ENCODE data around the gene CELA1.

- TF ChIP-seq POLR2A (IDR thresholded peaks at IDR 0.05; ENCODE audit: low read depth, low read length) (no peak), TAF1 (IDR thresholded peaks at IDR 0.05; ENCODE audit: low read depth, low read length) (no peak), POLR2AphosphoS5 (IDR thresholded peaks at IDR 0.05; ENCODE audit: low read depth, low read length) (no peak), PAX5 (IDR thresholded peaks at IDR 0.05; ENCODE audit: insufficient read depth, low read length, severe bottlenecking) (no peak), SPI1 (IDR thresholded peaks at IDR 0.05; ENCODE audit: low read depth, low read length) (peak; percentile 90)
Observed at GRCh38 chr12:51326698-51327439, 19.6 kb downstream of the CELA1 start.

All from GM12891 (cell line).